OCI-LY1 (cell line): ENCODE measurements around the gene FDXR.

ENCODE experiments used
- H2AFZ ChIP-seq: fragments of 200-600 bp; sonication (generic), shearing (Covaris generic); 2 replicates; pipeline ENCODE4 v1.6.0; 2014; ENCODE audit warnings: antibody characterized with exemption, mild to moderate bottlenecking, low read length
- H3F3A ChIP-seq: fragments of 200-600 bp; sonication (generic), shearing (Covaris generic); 2 replicates; pipeline ENCODE4 v1.6.0; 2014; ENCODE audit warnings: mild to moderate bottlenecking, antibody characterized with exemption, low read length, moderate library complexity; ENCODE audit not compliant: insufficient read depth
- H3K27ac ChIP-seq: fragments of 200-600 bp; sonication (generic); 2 replicates; pipeline ENCODE4 v1.5.1; 2014; ENCODE audit warnings: low read length, mixed run types, mild to moderate bottlenecking, low read depth; ENCODE audit not compliant: poor library complexity, severe bottlenecking
- H3K27me3 ChIP-seq: fragments of 200-600 bp; sonication (generic); 2 replicates; pipeline ENCODE4 v1.6.0; 2014; ENCODE audit warnings: antibody characterized with exemption, mild to moderate bottlenecking, low read length, moderate library complexity; ENCODE audit not compliant: insufficient read depth
- H3K36me3 ChIP-seq: fragments of 200-600 bp; sonication (generic); 2 replicates; pipeline ENCODE4 v1.6.1; 2014; ENCODE audit warnings: mild to moderate bottlenecking, antibody characterized with exemption, low read length, moderate library complexity, mixed read lengths; ENCODE audit not compliant: insufficient read depth
- H3K4me1 ChIP-seq: fragments of 200-600 bp; sonication (generic); 2 replicates; pipeline ENCODE4 v1.5.1; 2014; ENCODE audit warnings: mild to moderate bottlenecking, low read length, moderate library complexity; ENCODE audit not compliant: insufficient read depth, severe bottlenecking
- H3K4me2 ChIP-seq: fragments of 200-600 bp; sonication (generic), shearing (Covaris generic); 2 replicates; pipeline ENCODE4 v1.6.1; 2014; ENCODE audit warnings: low read length
- H3K4me3 ChIP-seq: fragments of 200-600 bp; sonication (generic); 2 replicates; pipeline ENCODE4 v1.5.1; 2014; ENCODE audit warnings: low read length, low read depth, mild to moderate bottlenecking, mixed read lengths; ENCODE audit not compliant: poor library complexity, severe bottlenecking
- H3K79me2 ChIP-seq: fragments of 200-600 bp; shearing (Covaris generic); 2 replicates; pipeline ENCODE4 v1.6.1; 2016; ENCODE audit warnings: mixed run types, low read length, mixed read lengths; ENCODE audit not compliant: insufficient read depth
- H3K9ac ChIP-seq: fragments of 200-600 bp; sonication (generic), shearing (Covaris generic); 2 replicates; pipeline ENCODE4 v1.6.1; 2014; ENCODE audit warnings: mild to moderate bottlenecking, low read length, mixed read lengths
- H3K9me2 ChIP-seq: fragments of 200-600 bp; sonication (generic), shearing (Covaris generic); 2 replicates; pipeline ENCODE4 v1.6.1; 2014; ENCODE audit warnings: low read depth, mild to moderate bottlenecking, low read length, mixed read lengths
- H3K9me3 ChIP-seq: fragments of 200-600 bp; shearing (Covaris generic); 2 replicates; pipeline ENCODE4 v1.6.1; 2014; ENCODE audit warnings: low read length, mixed read lengths
- H4K20me1 ChIP-seq: fragments of 200-600 bp; sonication (generic), shearing (Covaris generic); 2 replicates; pipeline ENCODE4 v1.6.0; 2016; ENCODE audit warnings: mild to moderate bottlenecking, low read length; ENCODE audit not compliant: insufficient read depth
- CTCF ChIP-seq: fragments of 200-600 bp; sonication (generic), shearing (Covaris generic); IDR thresholded peaks from 2 replicates; pipeline ENCODE4 v1.5.1; 2017; ENCODE audit warnings: mild to moderate bottlenecking, antibody characterized with exemption, low read length, moderate library complexity, mixed read lengths
- EZH2 ChIP-seq: fragments of 200-600 bp; sonication (generic), shearing (Covaris generic); IDR thresholded peaks from 2 replicates; pipeline ENCODE4 v1.8.0; 2017; ENCODE audit warnings: borderline replicate concordance, mixed run types, mild to moderate bottlenecking, antibody characterized with exemption, low read length, moderate library complexity, mixed read lengths

The FDXR gene

GRCh38 chr17:74843352-74843627 lies 29.5 kb downstream of the FDXR start:
- H3K9ac ChIP-seq: no peak overlapping the region
- H3K27me3 ChIP-seq: no peaks in the 10 kb centered on the region
- no peaks in the 10 kb centered on the region for H3K9me3 ChIP-seq
- no peak overlapping the region for H3K4me3 ChIP-seq
- no peak overlapping the region for H3K4me2 ChIP-seq
- no peaks in the 10 kb centered on the region for H4K20me1 ChIP-seq
- TF ChIP-seq EZH2 (no peak), CTCF (no peak)
- H3K79me2 ChIP-seq: no peaks in the 10 kb centered on the region
- H3K36me3 ChIP-seq: no peaks in the 10 kb centered on the region; the same call in 1 of the 2 replicates
- H2AFZ ChIP-seq: no peak overlapping the region
- no peaks in the 10 kb centered on the region for H3K9me2 ChIP-seq
- H3K27ac ChIP-seq: no peak overlapping the region
- H3K4me1 ChIP-seq: peaks cover 9% of the 10 kb centered on the region
- no peaks in the 10 kb centered on the region for H3F3A ChIP-seq

- no peak overlapping the region for H3K9ac ChIP-seq
Measured at GRCh38 chr17:74842599-74843351, 30.0 kb downstream of the FDXR start.

DNA sequence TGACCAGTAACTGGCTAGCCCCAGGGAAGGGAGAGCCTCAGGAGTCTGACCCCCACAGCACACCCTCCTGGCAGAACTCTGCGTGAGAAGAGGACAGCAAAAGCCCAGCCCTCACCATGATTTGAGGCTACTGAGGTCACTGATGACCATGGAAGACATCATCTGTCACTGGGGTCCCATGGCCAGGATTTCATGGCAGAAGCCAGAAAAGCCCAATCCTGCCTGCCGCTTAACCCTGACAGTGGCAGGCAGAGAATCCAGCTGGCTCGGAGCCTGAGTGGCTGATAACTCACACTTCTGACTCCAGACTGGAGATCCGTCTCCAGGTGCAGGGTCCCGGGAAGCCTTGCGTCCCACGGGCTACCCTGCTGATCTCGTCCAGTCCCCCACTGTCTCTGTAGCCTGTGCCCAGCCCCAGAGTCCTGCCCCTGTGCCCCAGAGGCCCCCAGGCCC lies 30.6 kb downstream of the FDXR start:
- Histone ChIP-seq H3K4me3 (no peak overlapping the region), H3K4me2 (no peak overlapping the region), H3K9me3 (no peaks in the 10 kb centered on the region), H3F3A (no peaks in the 10 kb centered on the region), H3K27ac (no peak overlapping the region), H3K36me3 (no peaks in the 10 kb centered on the region; the same call in 1 of the 2 replicates), H3K27me3 (no peaks in the 10 kb centered on the region), H3K4me1 (peaks cover 9% of the 10 kb centered on the region), H2AFZ (no peak overlapping the region), H4K20me1 (no peaks in the 10 kb centered on the region), H3K79me2 (no peaks in the 10 kb centered on the region), H3K9ac (no peak overlapping the region), H3K9me2 (no peaks in the 10 kb centered on the region)
- TF ChIP-seq EZH2: no peak
- TF ChIP-seq CTCF: no peak

More at GRCh38 chr17:74842599-74843351, 30.0 kb downstream of the FDXR start:
- Histone ChIP-seq H2AFZ (no peak overlapping the region), H4K20me1 (no peaks in the 10 kb centered on the region), H3K4me3 (no peak overlapping the region), H3K4me1 (peaks cover 9% of the 10 kb centered on the region), H3K9me3 (no peaks in the 10 kb centered on the region), H3F3A (no peaks in the 10 kb centered on the region), H3K27me3 (no peaks in the 10 kb centered on the region), H3K79me2 (no peaks in the 10 kb centered on the region), H3K36me3 (no peaks in the 10 kb centered on the region; the same call in 1 of the 2 replicates), H3K9me2 (no peaks in the 10 kb centered on the region), H3K27ac (no peak overlapping the region), H3K4me2 (no peak overlapping the region)
- TF ChIP-seq CTCF (no peak), EZH2 (no peak)
